ACC112 (cell line): ENCODE results near the gene BRD9.
"Not testable (repeated sequence)": the region's sequence is repeated elsewhere in the genome, so short reads cannot be mapped to it uniquely, and the experiment has no call there.

Source experiments
- H2AFZ ChIP-seq: fragments of 200-600 bp; sonication (generic); one replicate; pipeline ENCODE4 v1.6.0; 2017; ENCODE audit warnings: antibody characterized with exemption, low read length; ENCODE audit not compliant: unreplicated experiment
- H3K27ac ChIP-seq: fragments of 200-600 bp; sonication (generic); 2 replicates; pipeline ENCODE4 v1.5.1; 2014; ENCODE audit warnings: low read depth, mild to moderate bottlenecking, antibody characterized with exemption, low read length, moderate library complexity
- H3K27me3 ChIP-seq: fragments of 200-600 bp; sonication (generic); 2 replicates; pipeline ENCODE4 v1.6.1; 2014; ENCODE audit warnings: mild to moderate bottlenecking, antibody characterized with exemption, low read length, moderate library complexity, mixed read lengths; ENCODE audit not compliant: insufficient read depth
- H3K36me3 ChIP-seq: fragments of 200-600 bp; sonication (generic); 2 replicates; pipeline ENCODE4 v1.6.1; 2016; ENCODE audit warnings: mild to moderate bottlenecking, antibody characterized with exemption, low read length, moderate library complexity, mixed read lengths; ENCODE audit not compliant: insufficient read depth
- H3K4me1 ChIP-seq: fragments of 200-600 bp; sonication (generic); one replicate; pipeline ENCODE4 v1.6.1; 2016; ENCODE audit warnings: low read length, mixed read lengths; ENCODE audit not compliant: insufficient read depth, unreplicated experiment, control insufficient read depth
- H3K4me3 ChIP-seq: fragments of 200-600 bp; sonication (generic); 2 replicates; pipeline ENCODE4 v1.5.1; 2014; ENCODE audit warnings: mild to moderate bottlenecking, low read depth, low read length
- H3K79me2 ChIP-seq: fragments of 200-600 bp; sonication (generic); one replicate; pipeline ENCODE4 v1.6.0; 2016; ENCODE audit warnings: low read length; ENCODE audit not compliant: control insufficient read depth, unreplicated experiment, insufficient read depth

BRD9 gene

GRCh38 chr5:855771-856530 is 36.6 kb downstream of the BRD9 start:
- no peaks in the 10 kb centered on the region for H3K36me3 ChIP-seq
- H3K27me3 ChIP-seq: peaks cover 14% of the 10 kb centered on the region; the same call in 1 of the 2 replicates
- H3K79me2 ChIP-seq: no peaks in the 10 kb centered on the region
- no peak overlapping the region for H3K4me3 ChIP-seq
- no peak overlapping the region for H3K27ac ChIP-seq
- no peak overlapping the region for H2AFZ ChIP-seq
- H3K4me1 ChIP-seq: no peaks in the 10 kb centered on the region

- no peak overlapping the region for H3K27ac ChIP-seq
- no peaks in the 10 kb centered on the region for H3K4me1 ChIP-seq
- no peaks in the 10 kb centered on the region for H3K36me3 ChIP-seq
- no peak overlapping the region for H3K4me3 ChIP-seq
- peaks cover 19% of the 10 kb centered on the region; the same call in 1 of the 2 replicates for H3K27me3 ChIP-seq
- H2AFZ ChIP-seq: no peak overlapping the region
- H3K79me2 ChIP-seq: no peaks in the 10 kb centered on the region
Measured at GRCh38 chr5:854966-855743, 37.4 kb downstream of the BRD9 start.

DNA sequence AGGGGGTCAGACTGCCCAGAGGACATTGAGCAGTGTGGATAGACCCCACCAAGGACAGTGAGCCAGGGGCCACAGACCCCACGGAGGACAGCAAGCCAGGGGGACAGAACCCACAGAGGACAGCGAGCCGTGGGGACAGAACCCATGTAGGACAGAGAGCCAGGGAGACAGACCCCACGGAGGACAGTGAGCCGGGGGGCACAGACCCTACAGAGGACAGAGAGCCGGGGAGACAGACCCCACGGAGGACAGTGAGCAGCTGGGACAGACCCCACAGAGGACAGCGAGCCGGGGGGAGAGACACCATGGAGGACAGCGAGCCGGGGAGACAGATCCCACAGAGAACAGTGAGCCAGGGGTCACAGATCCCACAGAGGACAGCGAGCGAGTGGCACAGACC is 38.4 kb downstream of the BRD9 start:
- Histone ChIP-seq H3K27me3 (peaks cover 19% of the 10 kb centered on the region; the same call in 1 of the 2 replicates), H2AFZ (no peak overlapping the region), H3K4me3 (no peak overlapping the region), H3K27ac (no peak overlapping the region), H3K79me2 (no peaks in the 10 kb centered on the region), H3K36me3 (no peaks in the 10 kb centered on the region), H3K4me1 (no peaks in the 10 kb centered on the region)

GRCh38 chr5:853416-854090 is 39.0 kb downstream of the BRD9 start:
- not testable (repeated sequence) for H3K4me1 ChIP-seq, H3K27ac ChIP-seq, H2AFZ ChIP-seq, H3K36me3 ChIP-seq, H3K79me2 ChIP-seq, H3K4me3 ChIP-seq
- peaks cover 19% of the 10 kb centered on the region; the same call in 1 of the 2 replicates for H3K27me3 ChIP-seq

DNA sequence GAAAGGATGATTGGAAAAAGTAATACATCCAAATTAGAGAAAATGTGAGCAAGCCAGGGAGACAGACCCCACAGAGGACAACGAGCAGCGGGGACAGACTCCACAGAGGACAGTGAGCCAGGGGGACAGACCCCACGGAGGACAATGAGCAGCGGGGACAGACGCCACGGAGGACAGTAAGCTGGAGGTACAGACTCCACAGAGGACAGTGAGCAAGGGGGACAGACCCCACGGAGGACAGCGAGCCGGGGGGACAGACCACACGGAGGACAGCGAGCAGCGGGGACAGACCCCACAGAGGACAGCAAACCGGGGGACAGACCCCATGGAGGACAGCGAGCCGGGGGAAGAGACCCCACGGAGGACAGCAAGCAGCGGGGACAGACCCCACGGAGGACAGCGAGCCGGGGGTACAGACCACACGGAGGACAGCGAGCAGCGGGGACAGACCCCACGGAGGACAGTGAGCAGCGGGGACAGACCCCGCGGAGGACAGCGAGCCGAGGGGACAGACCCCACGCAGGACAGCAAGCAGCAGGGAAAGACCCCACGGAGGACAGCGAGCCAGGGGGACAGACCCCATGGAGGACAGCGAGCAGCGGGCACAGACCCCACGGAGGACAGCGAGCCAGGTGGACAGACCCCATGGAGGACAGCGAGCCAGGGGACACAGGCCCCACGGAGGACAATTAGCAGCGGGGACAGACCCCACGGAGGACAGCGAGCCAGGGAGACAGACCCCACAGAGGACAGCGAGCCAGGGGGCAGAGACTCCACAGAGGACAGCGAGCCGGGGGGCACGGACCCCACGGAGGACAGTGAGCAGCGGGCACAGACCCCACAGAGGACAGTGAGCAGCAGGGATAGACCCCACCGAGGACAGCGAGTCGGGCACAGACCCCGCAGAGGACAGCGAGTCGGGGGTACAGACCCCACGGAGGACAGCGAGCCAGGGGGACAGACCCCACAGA is 39.9 kb downstream of the BRD9 start:
- H3K79me2 ChIP-seq: no peaks in the 10 kb centered on the region
- H3K4me3 ChIP-seq: no peak overlapping the region
- no peak overlapping the region for H3K27ac ChIP-seq
- H2AFZ ChIP-seq: no peak overlapping the region
- no peaks in the 10 kb centered on the region for H3K4me1 ChIP-seq
- peaks cover 19% of the 10 kb centered on the region; the same call in 1 of the 2 replicates for H3K27me3 ChIP-seq
- H3K36me3 ChIP-seq: no peaks in the 10 kb centered on the region

- Histone ChIP-seq H3K4me3 (no peak overlapping the region), H3K27me3 (peaks cover 19% of the 10 kb centered on the region; the same call in 1 of the 2 replicates), H3K79me2 (no peaks in the 10 kb centered on the region), H2AFZ (no peak overlapping the region), H3K4me1 (no peaks in the 10 kb centered on the region), H3K27ac (no peak overlapping the region), H3K36me3 (no peaks in the 10 kb centered on the region)
Measured at GRCh38 chr5:852018-852417, 40.6 kb downstream of the BRD9 start.

- Histone ChIP-seq H2AFZ (no peak overlapping the region), H3K4me1 (no peaks in the 10 kb centered on the region), H3K27me3 (peaks cover 19% of the 10 kb centered on the region; the same call in 1 of the 2 replicates), H3K27ac (no peak overlapping the region), H3K4me3 (no peak overlapping the region), H3K36me3 (no peaks in the 10 kb centered on the region), H3K79me2 (no peaks in the 10 kb centered on the region)
Measured at GRCh38 chr5:851553-851952, 41.0 kb downstream of the BRD9 start.

GRCh38 chr5:851076-851475 is 41.5 kb downstream of the BRD9 start:
- H3K4me3 ChIP-seq: no peak overlapping the region
- no peak overlapping the region for H3K27ac ChIP-seq
- no peak overlapping the region for H2AFZ ChIP-seq
- peaks cover 19% of the 10 kb centered on the region; the same call in 1 of the 2 replicates for H3K27me3 ChIP-seq
- H3K4me1 ChIP-seq: no peaks in the 10 kb centered on the region
- H3K79me2 ChIP-seq: no peaks in the 10 kb centered on the region
- no peaks in the 10 kb centered on the region for H3K36me3 ChIP-seq

GRCh38 chr5:850511-851006 is 42.0 kb downstream of the BRD9 start, which contains the start of gene ZDHHC11:
Gene ZDHHC11 (minus strand): TSS chr5:850986. CDS start chr5:850602, 384 bp downstream.
- no peak within 1 kb of the TSS for H3K27ac ChIP-seq
- no peak within 1 kb of the TSS for H2AFZ ChIP-seq
- H3K4me3 ChIP-seq: no peak within 1 kb of the TSS
- no peaks in the 10 kb centered on the region for H3K79me2 ChIP-seq
- no peaks in the 10 kb centered on the region for H3K4me1 ChIP-seq
- H3K36me3 ChIP-seq: no peaks in the 10 kb centered on the region
- peaks cover 19% of the 10 kb centered on the region; the same call in 1 of the 2 replicates for H3K27me3 ChIP-seq
